SK-N-SH (cell line): ENCODE measurements around the gene USP48. TPM values are rescaled to one million over a fixed set of nuclear protein-coding genes. Genes with fewer than 3 reads are reported as not detected.

Experiments used
- CTCF ChIA-PET: fragments of 300-600, 350-600 bp; formaldehyde crosslinking; extraction: SDS; loops from one replicate; lab custom pipeline; 2021; lab: Yijun Ruan, JAX
- POLR2A ChIA-PET: fragments of 350-600 bp; sonication (Branson Sonifier 250); formaldehyde crosslinking; extraction: SDS; loops from one replicate; lab custom pipeline; 2020; ENCODE audit warnings: antibody characterized with exemption, inconsistent platforms; lab: Yijun Ruan, JAX
- DNase-seq: peaks from one replicate; pipeline ENCODE4 v3.0.0; 2012
- H2AFZ ChIP-seq: fragments of 200-600 bp; sonication (generic); 2 replicates; pipeline ENCODE4 v1.8.1; 2016; ENCODE audit warnings: antibody characterized with exemption, mild to moderate bottlenecking, low read depth
- H3F3A ChIP-seq: fragments of 200-600 bp; sonication (generic); replicated peaks from 2 replicates; pipeline ENCODE3; 2016; ENCODE audit warnings: antibody characterized with exemption, mild to moderate bottlenecking; ENCODE audit not compliant: insufficient read depth
- H3K27ac ChIP-seq, 2 experiments: fragments of 200-500 bp in 1 of 2; fragments of 200-600 bp in 1 of 2; sonication (Bioruptor generic) in 1 of 2; sonication (generic), shearing (Covaris generic) in 1 of 2; 2 replicates each; pipeline versions ENCODE4 v1.5.1 to v1.6.1; 2014 to 2016; ENCODE audit warnings: low read depth in 2 of 2, inconsistent platforms in 1 of 2, low read length in 1 of 2, mild to moderate bottlenecking in 1 of 2, mixed read lengths in 1 of 2
- H3K27me3 ChIP-seq: fragments of 200-600 bp; sonication (generic), shearing (Covaris generic); 2 replicates; pipeline ENCODE4 v1.6.1; 2016; ENCODE audit warnings: mixed run types; ENCODE audit not compliant: insufficient read depth
- H3K36me3 ChIP-seq, 2 experiments: fragments of 200-500 bp in 1 of 2; fragments of 200-600 bp in 1 of 2; sonication (Bioruptor generic) in 1 of 2; sonication (generic) in 1 of 2; replicated peaks in 1 of 2; 2 replicates each; pipeline versions ENCODE3 to v1.5.1; 2014 to 2016; ENCODE audit warnings: low read length in 1 of 2, mild to moderate bottlenecking in 1 of 2; ENCODE audit not compliant: insufficient read depth in 2 of 2, control insufficient read depth in 1 of 2
- H3K4me1 ChIP-seq, 2 experiments: fragments of 200-500 bp in 1 of 2; fragments of 200-600 bp in 1 of 2; sonication (Bioruptor generic) in 1 of 2; sonication (generic), shearing (Covaris generic) in 1 of 2; 2 replicates each; pipeline versions ENCODE4 v1.5.1 to v1.6.1; 2014 to 2016; ENCODE audit warnings: low read depth in 1 of 2, low read length in 1 of 2, mixed run types in 1 of 2; ENCODE audit not compliant: insufficient read depth in 2 of 2, control insufficient read depth in 1 of 2
- H3K4me2 ChIP-seq: fragments of 200-600 bp; sonication (generic), shearing (Covaris generic); 2 replicates; pipeline ENCODE4 v1.6.1; 2017; ENCODE audit warnings: mixed run types
- H3K4me3 ChIP-seq, 2 experiments: fragments of 200-500 bp in 1 of 2; fragments of 200-600 bp in 1 of 2; sonication (Bioruptor generic) in 1 of 2; sonication (generic), shearing (Covaris generic) in 1 of 2; 2 replicates each; pipeline versions ENCODE4 v1.5.1 to v1.8.1; 2014 to 2016; ENCODE audit warnings: low read depth in 2 of 2, inconsistent platforms in 1 of 2, low read length in 1 of 2, mild to moderate bottlenecking in 1 of 2, mixed read lengths in 1 of 2, moderate library complexity in 1 of 2
- H3K79me2 ChIP-seq: fragments of 200-600 bp; sonication (generic); 2 replicates; pipeline ENCODE4 v1.8.1; 2017; ENCODE audit warnings: mild to moderate bottlenecking; ENCODE audit not compliant: insufficient read depth
- H3K9ac ChIP-seq: fragments of 200-600 bp; sonication (generic); 2 replicates; pipeline ENCODE4 v1.6.1; 2017; ENCODE audit warnings: mixed run types
- H3K9me2 ChIP-seq: fragments of 200-600 bp; sonication (generic); 2 replicates; pipeline ENCODE4 v1.6.1; 2017; ENCODE audit warnings: mixed run types
- H3K9me3 ChIP-seq: fragments of 200-600 bp; sonication (generic); 2 replicates; pipeline ENCODE4 v1.6.1; 2017; ENCODE audit warnings: mixed run types, mild to moderate bottlenecking, moderate library complexity
- H4K20me1 ChIP-seq: fragments of 200-600 bp; sonication (generic); 2 replicates; pipeline ENCODE4 v1.6.1; 2017; ENCODE audit warnings: mild to moderate bottlenecking, mixed run types; ENCODE audit not compliant: insufficient read depth
- CHD2 ChIP-seq: fragments of 150-350 bp; IDR thresholded peaks from 2 replicates; pipeline ENCODE4 v1.6.1; 2018; ENCODE audit warnings: low read length; ENCODE audit not compliant: partially characterized antibody
- ELF1 ChIP-seq: IDR thresholded peaks from 2 replicates; pipeline ENCODE4 v1.4.0; 2012
- EZH2phosphoT487 ChIP-seq: fragments of 200-600 bp; sonication (generic); IDR thresholded peaks from 2 replicates; pipeline ENCODE4 v1.6.1; 2017; ENCODE audit warnings: low read depth, mixed run types, mild to moderate bottlenecking, antibody characterized with exemption, moderate library complexity, borderline replicate concordance
- GATA2 ChIP-seq: sonication (generic); formaldehyde crosslinking; IDR thresholded peaks from 2 replicates; pipeline ENCODE4 v1.5.0; 2020; ENCODE audit warnings: mild to moderate bottlenecking, missing genetic modification reagents
- JUND ChIP-seq: IDR thresholded peaks from 2 replicates; pipeline ENCODE4 v1.4.0; 2012
- MEF2A ChIP-seq: IDR thresholded peaks from 2 replicates; pipeline ENCODE4 v1.4.0; 2012; ENCODE audit warnings: low read depth, borderline replicate concordance
- MXI1 ChIP-seq: IDR thresholded peaks from 2 replicates; pipeline ENCODE4 v1.6.1; 2012; ENCODE audit warnings: mild to moderate bottlenecking, low read depth, low read length, improper control_type of control experiment
- NFIC ChIP-seq: IDR thresholded peaks from 2 replicates; pipeline ENCODE4 v1.4.0; 2012; ENCODE audit warnings: borderline replicate concordance
- NRF1 ChIP-seq: IDR thresholded peaks from 2 replicates; pipeline ENCODE4 v1.6.1; 2012; ENCODE audit warnings: low read depth, mild to moderate bottlenecking, low read length
- POLR2AphosphoS5 ChIP-seq: IDR thresholded peaks from 2 replicates; pipeline ENCODE4 v1.6.1; 2012; ENCODE audit warnings: low read depth, low read length
- RAD21 ChIP-seq: IDR thresholded peaks from 2 replicates; pipeline ENCODE4 v1.6.1; 2012; ENCODE audit warnings: mild to moderate bottlenecking, low read length
- REST ChIP-seq: IDR thresholded peaks from 2 replicates; pipeline ENCODE4 v1.6.1; 2012; ENCODE audit warnings: mild to moderate bottlenecking, low read depth, low read length, moderate library complexity
- RXRA ChIP-seq: IDR thresholded peaks from 2 replicates; pipeline ENCODE4 v1.4.0; 2012; ENCODE audit warnings: low read depth, mild to moderate bottlenecking, borderline replicate concordance
- SIN3A ChIP-seq: IDR thresholded peaks from 2 replicates; pipeline ENCODE4 v1.6.1; 2012; ENCODE audit warnings: low read depth, mild to moderate bottlenecking, low read length, moderate library complexity, borderline replicate concordance
- SMC3 ChIP-seq: IDR thresholded peaks from 2 replicates; pipeline ENCODE4 v1.6.1; 2012; ENCODE audit warnings: low read depth, low read length, improper control_type of control experiment
- TAF1 ChIP-seq: IDR thresholded peaks from 2 replicates; pipeline ENCODE4 v1.6.1; 2012; ENCODE audit warnings: low read depth, mild to moderate bottlenecking, low read length, moderate library complexity, borderline replicate concordance
- USF2 ChIP-seq: fragments of 150-350 bp; IDR thresholded peaks from 2 replicates; pipeline ENCODE4 v1.6.1; 2017; ENCODE audit warnings: antibody characterized with exemption, low read length, low read depth, borderline replicate concordance
- YY1 ChIP-seq: IDR thresholded peaks from 2 replicates; pipeline ENCODE4 v1.4.0; 2012; ENCODE audit warnings: low read depth, mild to moderate bottlenecking
- WGBS: methylation state at CpG from one replicate; pipeline ENCODE4 v1.1.6; 2017; ENCODE audit warnings: low lambda C conversion rate; 5-methylcytosine and 5-hydroxymethylcytosine counted together
- polyA plus RNA-seq, 3 experiments: library from polyadenylated mRNA; depleted of rRNA; stranded (reverse); fragments of >200 nt; gene quantifications; 2 replicates each; pipeline ENCODE4 v1.2.3, GENCODE V29; 2012
- TF ChIP-seq, protein P1 (sequence below): IDR thresholded peaks from 2 replicates; pipeline ENCODE4; 2012
- TF ChIP-seq, protein P2 (sequence below): IDR thresholded peaks from 2 replicates; pipeline ENCODE4 v1.4.0; 2012; ENCODE audit warnings: low read depth, borderline replicate concordance
- TF ChIP-seq, protein P3 (sequence below): IDR thresholded peaks from 2 replicates; pipeline ENCODE4 v1.4.0; 2012; ENCODE audit warnings: low read depth, borderline replicate concordance
- TF ChIP-seq, protein P4 (sequence below): IDR thresholded peaks from 2 replicates; pipeline ENCODE4 v1.4.0; 2012; ENCODE audit warnings: low read depth

Gene USP48
- polyA plus RNA-seq, 1 of the 3 experiments (the other 2 are of a cell fraction) = 13.6 TPM

GRCh38 chr1:21643624-21644023 lies 139.3 kb downstream of the USP48 start (continued):
- TF ChIP-seq, protein P1, sequence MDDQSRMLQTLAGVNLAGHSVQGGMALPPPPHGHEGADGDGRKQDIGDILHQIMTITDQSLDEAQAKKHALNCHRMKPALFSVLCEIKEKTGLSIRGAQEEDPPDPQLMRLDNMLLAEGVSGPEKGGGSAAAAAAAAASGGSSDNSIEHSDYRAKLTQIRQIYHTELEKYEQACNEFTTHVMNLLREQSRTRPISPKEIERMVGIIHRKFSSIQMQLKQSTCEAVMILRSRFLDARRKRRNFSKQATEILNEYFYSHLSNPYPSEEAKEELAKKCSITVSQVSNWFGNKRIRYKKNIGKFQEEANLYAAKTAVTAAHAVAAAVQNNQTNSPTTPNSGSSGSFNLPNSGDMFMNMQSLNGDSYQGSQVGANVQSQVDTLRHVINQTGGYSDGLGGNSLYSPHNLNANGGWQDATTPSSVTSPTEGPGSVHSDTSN = no peak
- TF ChIP-seq RAD21 (no peak), ELF1 (no peak), CHD2 (no peak), MEF2A (no peak)

- H3K4me1 ChIP-seq = peaks cover 0 to 7% of the 10 kb centered on the region in 2 experiments; a peak in 1 of 4 replicates
- no peak overlapping the region for H2AFZ ChIP-seq
- H3K9me3 ChIP-seq = no peaks in the 10 kb centered on the region
- CTCF ChIA-PET = interaction anchor here (0.6 to 2.3 kb wide), 4 partner anchors 15 to 388 kb away, joined by 3 to 5 read pairs (median 4); no protein-coding TSS in a partner anchor
- WGBS = 89% methylated on average over 13 of the region's 19 CpGs
- no peak overlapping the region for H3K4me3 ChIP-seq
- no peaks in the 10 kb centered on the region for H3K9me2 ChIP-seq
- H3K9ac ChIP-seq = no peak overlapping the region
- TF ChIP-seq CHD2 (no peak), RXRA (no peak), POLR2AphosphoS5 (no peak), MXI1 (no peak), NRF1 (no peak), REST (no peak), GATA2 (CRISPR knock-in tag) (no peak), SIN3A (no peak), JUND (no peak), NFIC (no peak), YY1 (no peak), USF2 (no peak), EZH2phosphoT487 (no peak), MEF2A (no peak), SMC3 (no peak), TAF1 (no peak)
- TF ChIP-seq, protein P2, sequence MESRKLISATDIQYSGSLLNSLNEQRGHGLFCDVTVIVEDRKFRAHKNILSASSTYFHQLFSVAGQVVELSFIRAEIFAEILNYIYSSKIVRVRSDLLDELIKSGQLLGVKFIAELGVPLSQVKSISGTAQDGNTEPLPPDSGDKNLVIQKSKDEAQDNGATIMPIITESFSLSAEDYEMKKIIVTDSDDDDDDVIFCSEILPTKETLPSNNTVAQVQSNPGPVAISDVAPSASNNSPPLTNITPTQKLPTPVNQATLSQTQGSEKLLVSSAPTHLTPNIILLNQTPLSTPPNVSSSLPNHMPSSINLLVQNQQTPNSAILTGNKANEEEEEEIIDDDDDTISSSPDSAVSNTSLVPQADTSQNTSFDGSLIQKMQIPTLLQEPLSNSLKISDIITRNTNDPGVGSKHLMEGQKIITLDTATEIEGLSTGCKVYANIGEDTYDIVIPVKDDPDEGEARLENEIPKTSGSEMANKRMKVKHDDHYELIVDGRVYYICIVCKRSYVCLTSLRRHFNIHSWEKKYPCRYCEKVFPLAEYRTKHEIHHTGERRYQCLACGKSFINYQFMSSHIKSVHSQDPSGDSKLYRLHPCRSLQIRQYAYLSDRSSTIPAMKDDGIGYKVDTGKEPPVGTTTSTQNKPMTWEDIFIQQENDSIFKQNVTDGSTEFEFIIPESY = no peak
- TF ChIP-seq, protein P3, sequence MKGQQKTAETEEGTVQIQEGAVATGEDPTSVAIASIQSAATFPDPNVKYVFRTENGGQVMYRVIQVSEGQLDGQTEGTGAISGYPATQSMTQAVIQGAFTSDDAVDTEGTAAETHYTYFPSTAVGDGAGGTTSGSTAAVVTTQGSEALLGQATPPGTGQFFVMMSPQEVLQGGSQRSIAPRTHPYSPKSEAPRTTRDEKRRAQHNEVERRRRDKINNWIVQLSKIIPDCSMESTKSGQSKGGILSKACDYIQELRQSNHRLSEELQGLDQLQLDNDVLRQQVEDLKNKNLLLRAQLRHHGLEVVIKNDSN = no peak
- TF ChIP-seq, protein P4, sequence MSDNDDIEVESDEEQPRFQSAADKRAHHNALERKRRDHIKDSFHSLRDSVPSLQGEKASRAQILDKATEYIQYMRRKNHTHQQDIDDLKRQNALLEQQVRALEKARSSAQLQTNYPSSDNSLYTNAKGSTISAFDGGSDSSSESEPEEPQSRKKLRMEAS = no peak
- TF ChIP-seq, all 33 proteins: peak for 0
- Histone ChIP-seq H3K79me2 (no peaks in the 10 kb centered on the region), H3F3A (no peaks in the 10 kb centered on the region), H3K36me3 (no peaks in the 10 kb centered on the region), H3K4me2 (no peak overlapping the region), H4K20me1 (no peaks in the 10 kb centered on the region), H3K27me3 (no peaks in the 10 kb centered on the region), H3K27ac (no peak overlapping the region)
- POLR2A ChIA-PET = no interaction called here
- DNase-seq = no peak
Measured at GRCh38 chr1:21641967-21642739, 140.8 kb downstream of the USP48 start.
